ENCODE data around the gene SLC9A9. TPM values are rescaled to one million over a fixed set of nuclear protein-coding genes. Genes with fewer than 3 reads are reported as not detected.

Gene SLC9A9
- total RNA-seq, 4 donors from 2014 or later: 7.8 to 19.6 (median 13.4) TPM

DNA sequence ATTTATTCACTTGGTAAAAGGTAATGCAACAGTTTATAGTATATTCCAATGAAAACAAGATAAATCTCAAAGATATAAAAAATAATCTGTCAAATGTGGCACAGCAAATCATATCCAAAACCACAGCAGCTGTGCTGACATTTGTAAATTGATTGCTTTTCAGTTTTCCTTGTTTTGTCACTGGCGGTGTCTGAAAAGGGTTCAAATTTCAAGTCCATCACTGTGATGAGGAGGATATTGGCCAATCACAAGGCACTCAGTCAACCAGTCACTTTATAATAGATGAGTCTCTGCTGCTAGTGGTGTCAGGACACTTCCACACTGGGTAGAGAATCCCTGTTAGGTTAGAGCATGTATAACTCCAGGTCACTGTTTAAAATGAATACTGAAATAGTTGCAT is 154.8 kb downstream of the SLC9A9 start:
- 97 to 100% methylated on average over 1 of the region's 1 CpG for WGBS, 2 donors
- Histone ChIP-seq H3K9me3 (no peaks in the 10 kb centered on the region), H3K4me3 (replicated peaks in 1 of 3) (no peak overlapping the region), H3K27ac (no peak overlapping the region), H3K4me1 (no peaks in the 10 kb centered on the region), H3K36me3 (no peaks in the 10 kb centered on the region), H3K27me3 (no peaks in the 10 kb centered on the region)
- TF ChIP-seq, protein P1, sequence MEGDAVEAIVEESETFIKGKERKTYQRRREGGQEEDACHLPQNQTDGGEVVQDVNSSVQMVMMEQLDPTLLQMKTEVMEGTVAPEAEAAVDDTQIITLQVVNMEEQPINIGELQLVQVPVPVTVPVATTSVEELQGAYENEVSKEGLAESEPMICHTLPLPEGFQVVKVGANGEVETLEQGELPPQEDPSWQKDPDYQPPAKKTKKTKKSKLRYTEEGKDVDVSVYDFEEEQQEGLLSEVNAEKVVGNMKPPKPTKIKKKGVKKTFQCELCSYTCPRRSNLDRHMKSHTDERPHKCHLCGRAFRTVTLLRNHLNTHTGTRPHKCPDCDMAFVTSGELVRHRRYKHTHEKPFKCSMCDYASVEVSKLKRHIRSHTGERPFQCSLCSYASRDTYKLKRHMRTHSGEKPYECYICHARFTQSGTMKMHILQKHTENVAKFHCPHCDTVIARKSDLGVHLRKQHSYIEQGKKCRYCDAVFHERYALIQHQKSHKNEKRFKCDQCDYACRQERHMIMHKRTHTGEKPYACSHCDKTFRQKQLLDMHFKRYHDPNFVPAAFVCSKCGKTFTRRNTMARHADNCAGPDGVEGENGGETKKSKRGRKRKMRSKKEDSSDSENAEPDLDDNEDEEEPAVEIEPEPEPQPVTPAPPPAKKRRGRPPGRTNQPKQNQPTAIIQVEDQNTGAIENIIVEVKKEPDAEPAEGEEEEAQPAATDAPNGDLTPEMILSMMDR (IDR thresholded peaks at IDR 0.05): no peak
- no peak for TF ChIP-seq POLR2A (IDR thresholded peaks at IDR 0.05)
- no peak for DNase-seq
- intact Hi-C loops (cut with DNase I): no loop called here

DNA sequence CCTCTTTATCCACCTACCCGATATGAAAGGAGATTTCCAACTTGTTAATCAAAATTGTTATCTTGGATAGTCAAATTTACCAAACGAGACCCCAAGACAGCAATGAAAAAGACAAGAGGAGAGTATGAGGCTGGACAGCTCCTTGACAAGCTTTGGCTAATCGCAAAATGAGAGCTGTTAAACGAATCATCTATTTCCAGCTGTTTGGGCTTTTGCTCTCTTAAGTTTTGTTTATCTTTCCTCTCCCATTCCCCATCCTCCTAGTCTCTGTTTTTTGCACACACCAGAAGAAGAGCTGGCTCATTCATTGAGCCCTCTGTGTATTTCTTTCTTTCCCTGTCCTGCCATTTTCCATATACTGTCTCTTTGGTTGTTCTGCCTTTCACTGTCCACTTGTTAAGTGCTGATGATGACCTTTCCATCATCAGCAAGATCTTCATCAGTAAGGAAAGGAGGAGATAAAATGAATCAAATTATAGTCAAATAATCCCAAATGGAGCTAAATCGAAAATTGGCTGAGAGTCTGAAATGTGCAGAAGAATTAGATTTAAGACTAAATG is 161.6 kb downstream of the SLC9A9 start:
- intact Hi-C loops (cut with DNase I): no loop called here
- WGBS, 2 donors: 66 to 77% methylated on average over 5 of the region's 5 CpGs
- H3K27me3 ChIP-seq: no peaks in the 10 kb centered on the region
- H3K36me3 ChIP-seq: no peaks in the 10 kb centered on the region
- TF ChIP-seq, protein P1 (IDR thresholded peaks at IDR 0.05): no peak
- no peak for TF ChIP-seq POLR2A (IDR thresholded peaks at IDR 0.05)
- no peaks in the 10 kb centered on the region for H3K9me3 ChIP-seq
- no peak overlapping the region for H3K4me3 ChIP-seq (replicated peaks in 1 of 3)
- no peak overlapping the region for H3K27ac ChIP-seq
- DNase-seq: no peak
- H3K4me1 ChIP-seq: no peaks in the 10 kb centered on the region

DNA sequence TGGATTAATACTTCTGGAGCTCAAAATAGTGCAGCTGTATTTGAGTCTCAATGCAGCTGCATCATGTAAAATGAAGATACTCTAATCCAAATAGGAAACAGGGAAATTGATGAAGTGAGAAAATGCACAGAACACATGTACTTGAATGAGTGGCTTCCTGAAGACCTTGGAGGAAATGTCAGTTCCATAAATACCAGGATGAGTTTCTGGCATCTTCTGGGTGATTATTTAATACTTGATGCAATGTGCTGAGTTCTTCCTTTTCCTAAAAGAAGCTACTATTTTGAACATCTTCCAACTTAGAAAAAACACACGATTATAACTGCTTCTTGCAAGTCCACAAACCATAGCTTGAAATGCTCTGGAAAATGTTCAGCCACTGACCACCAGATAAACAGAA is 162.8 kb downstream of the SLC9A9 start:
- DNase-seq: no peak
- no peaks in the 10 kb centered on the region for H3K27me3 ChIP-seq
- no peaks in the 10 kb centered on the region for H3K4me1 ChIP-seq
- H3K36me3 ChIP-seq: no peaks in the 10 kb centered on the region
- WGBS, 2 donors: 33 to 51% methylated on average over 1 of the region's 1 CpG
- intact Hi-C loops (cut with DNase I): no loop called here
- H3K4me3 ChIP-seq (replicated peaks in 1 of 3): no peak overlapping the region
- TF ChIP-seq, protein P1 (IDR thresholded peaks at IDR 0.05): no peak
- TF ChIP-seq POLR2A (IDR thresholded peaks at IDR 0.05): no peak
- H3K27ac ChIP-seq: no peak overlapping the region
- H3K9me3 ChIP-seq: no peaks in the 10 kb centered on the region

DNA sequence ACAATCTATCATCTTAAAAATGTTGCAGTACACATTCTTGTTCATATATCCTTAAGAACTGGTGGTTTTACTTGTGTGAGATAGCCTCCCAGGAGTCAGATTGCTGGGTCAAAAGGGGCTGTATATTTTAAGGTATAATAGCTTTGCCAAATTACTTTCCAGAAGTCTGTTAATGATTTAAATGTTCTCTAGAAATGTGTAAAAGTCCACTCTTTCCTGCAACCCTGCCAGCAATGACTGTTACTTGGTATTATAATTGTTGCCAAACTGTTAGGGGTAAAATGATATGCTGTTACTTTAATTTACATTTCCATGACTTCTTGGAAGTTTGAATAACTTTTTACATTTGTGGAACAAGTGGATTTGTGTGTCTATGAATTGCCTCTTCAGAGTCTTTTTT is 170.8 kb downstream of the SLC9A9 start:
- no peak overlapping the region for H3K27ac ChIP-seq
- intact Hi-C loops (cut with DNase I): no loop called here
- no peaks in the 10 kb centered on the region for H3K27me3 ChIP-seq
- no peaks in the 10 kb centered on the region for H3K36me3 ChIP-seq
- no peaks in the 10 kb centered on the region for H3K4me1 ChIP-seq
- DNase-seq: no peak
- TF ChIP-seq POLR2A (IDR thresholded peaks at IDR 0.05): no peak
- TF ChIP-seq, protein P1 (IDR thresholded peaks at IDR 0.05): no peak
- no peaks in the 10 kb centered on the region for H3K9me3 ChIP-seq
- H3K4me3 ChIP-seq (replicated peaks in 1 of 3): no peak overlapping the region

DNA sequence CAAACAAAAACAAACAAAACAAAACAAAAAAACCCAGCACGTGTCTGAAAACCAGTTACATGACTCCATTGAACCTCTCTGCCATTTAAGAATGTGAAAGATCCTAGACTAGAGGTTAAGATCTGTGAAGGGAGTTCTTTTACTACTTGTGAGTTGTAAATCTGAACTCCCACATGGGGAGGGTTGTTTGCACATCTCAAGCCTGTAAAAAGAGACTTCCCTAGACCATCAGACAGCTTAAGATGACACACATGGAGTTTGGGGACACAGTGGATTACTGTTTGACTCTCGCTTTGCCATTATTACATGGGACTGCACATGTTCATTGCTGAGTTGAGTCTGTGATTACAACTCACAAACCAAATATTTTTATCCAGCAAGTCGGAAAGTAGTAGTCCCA is 171.5 kb downstream of the SLC9A9 start:
- Histone ChIP-seq H3K27ac (no peak overlapping the region), H3K36me3 (no peaks in the 10 kb centered on the region), H3K27me3 (no peaks in the 10 kb centered on the region), H3K4me3 (replicated peaks in 1 of 3) (no peak overlapping the region), H3K4me1 (no peaks in the 10 kb centered on the region), H3K9me3 (no peaks in the 10 kb centered on the region)
- intact Hi-C loops (cut with DNase I): no loop called here
- TF ChIP-seq, protein P1 (IDR thresholded peaks at IDR 0.05): no peak
- TF ChIP-seq POLR2A (IDR thresholded peaks at IDR 0.05): no peak
- no peak for DNase-seq
- 78 to 83% methylated on average over 3 of the region's 3 CpGs for WGBS, 2 donors

Data from thyroid gland (tissue), 4 donors.